Fibroblast of skin of abdomen (primary cell): ENCODE results near the gene WDR45B. TPM values are rescaled to one million over a fixed set of nuclear protein-coding genes. Genes with fewer than 3 reads are reported as not detected.

Experiments
- DNase-seq: peaks from one replicate; pipeline ENCODE4 v3.0.0-alpha.2; 2013
- polyA plus RNA-seq, 2 experiments: library from polyadenylated mRNA; unstranded; fragments of 120-200 nt; gene quantifications; one replicate each; pipeline ENCODE4 v1.2.1, GENCODE V29; 2013; ENCODE audit not compliant: insufficient read length in 2 of 2

WDR45B gene
- polyA plus RNA-seq (2013, experiment 1 of 2; ENCODE audit: insufficient read length) = 82.3 TPM
- 82.8 TPM for polyA plus RNA-seq (2013, experiment 2 of 2; ENCODE audit: insufficient read length)

DNA sequence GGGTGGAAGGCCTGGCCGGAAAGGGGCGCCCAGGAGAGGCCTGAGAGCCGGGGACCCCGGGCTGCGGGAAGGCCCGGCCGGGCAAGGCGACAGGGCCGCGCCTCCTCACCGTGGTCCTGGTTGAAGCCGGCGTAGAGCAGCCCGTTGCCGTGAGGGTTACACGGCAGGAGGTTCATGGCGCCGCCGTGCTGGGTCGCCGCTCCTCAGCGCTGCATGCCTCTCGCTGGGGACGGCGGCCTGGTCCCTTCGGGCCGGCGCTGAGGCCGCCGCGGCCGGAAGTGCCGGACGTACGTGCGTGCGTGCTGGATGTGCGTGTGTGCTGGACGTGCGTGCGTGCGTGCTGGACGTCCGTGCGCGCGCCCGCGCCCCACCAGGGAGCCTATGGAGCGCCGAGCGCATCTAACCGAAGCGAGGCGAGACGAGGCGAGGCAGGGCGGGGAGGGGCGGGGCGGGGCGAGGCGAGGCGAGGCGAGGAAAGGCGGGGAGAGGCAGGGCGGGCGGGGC, at the start of gene WDR45B:
TSS of gene WDR45B (minus strand) at position 280 of the 504 bp plus-strand sequence. CDS start at position 176, 104 bp downstream.
- DNase-seq = peak; percentile 98

DNA sequence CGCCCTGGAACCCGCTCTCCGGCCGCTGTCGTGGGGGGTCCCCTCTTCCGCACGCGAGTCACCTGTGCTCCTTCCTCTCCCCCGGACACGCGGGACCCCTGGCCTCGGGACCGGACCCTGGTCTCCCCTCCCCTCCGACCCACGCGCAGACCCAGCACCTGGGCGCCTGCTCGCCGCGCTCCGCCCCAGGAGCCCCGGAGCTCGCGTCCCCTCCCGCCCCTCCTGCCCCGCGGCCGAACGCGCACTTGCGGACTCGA, 49.5 kb upstream of the WDR45B start:
- DNase-seq = no peak

DNA sequence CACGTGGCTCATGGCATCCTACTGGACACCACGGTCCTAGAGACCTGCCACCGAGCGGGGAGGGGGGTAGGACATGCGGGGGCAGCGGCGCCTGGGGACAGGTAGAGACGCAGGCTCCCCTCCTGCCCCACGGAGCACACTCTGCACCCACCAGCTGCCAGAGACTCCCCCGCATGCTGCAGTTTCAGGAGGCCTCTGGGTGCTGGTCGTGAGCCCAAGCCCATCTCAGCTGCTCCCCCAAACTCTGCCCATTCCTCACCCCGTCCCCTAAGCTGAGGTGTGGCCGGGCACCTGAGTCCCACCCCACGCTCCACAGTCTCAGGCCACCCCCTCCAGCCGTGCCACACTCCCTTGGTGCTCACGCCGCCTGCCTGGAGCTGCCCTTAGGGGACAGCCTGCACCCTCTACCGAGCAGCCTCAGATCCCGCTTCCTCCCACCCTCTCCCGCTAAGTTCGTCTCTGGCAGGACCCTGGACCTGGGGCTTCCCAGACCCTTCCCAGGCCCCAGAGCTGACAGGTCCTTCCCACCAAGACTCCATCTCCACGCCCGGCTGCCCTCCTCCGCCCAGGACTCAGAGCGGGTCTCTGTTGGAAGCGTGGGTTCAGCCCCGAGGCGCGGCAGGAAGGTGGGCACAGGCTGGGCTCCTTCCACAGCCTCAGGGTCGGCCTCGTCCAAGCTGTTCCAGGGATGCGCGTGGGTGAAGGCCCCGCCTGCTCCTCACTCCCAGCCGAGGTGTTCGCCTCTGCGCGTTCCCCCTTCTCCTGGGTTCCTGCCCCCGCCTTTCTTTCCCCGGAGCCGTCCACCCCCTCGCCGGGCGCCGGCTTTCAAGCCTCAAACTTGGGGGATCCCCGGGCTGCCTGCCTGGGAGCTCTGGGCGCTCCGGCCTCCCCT, 48.9 kb upstream of the WDR45B start:
- no peak for DNase-seq

DNA sequence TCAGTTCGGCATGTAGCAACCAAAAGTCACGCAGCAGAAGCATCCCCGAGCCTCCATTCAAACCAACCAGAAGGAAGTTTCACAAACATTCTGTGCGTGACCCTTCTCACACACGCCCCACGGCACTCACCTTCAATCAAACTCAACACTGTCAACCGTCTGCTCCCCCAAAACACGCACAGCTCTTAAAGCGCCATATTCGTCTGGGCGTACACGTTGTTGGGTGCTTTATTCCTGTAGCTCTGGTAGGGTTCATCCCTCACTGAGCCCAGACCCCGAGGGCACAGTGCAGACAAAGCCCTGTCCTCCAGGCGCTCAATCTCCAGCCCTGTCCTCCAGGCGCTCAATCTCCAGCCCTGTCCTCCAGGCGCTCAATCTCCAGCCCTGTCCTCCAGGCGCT, 48.0 kb upstream of the WDR45B start:
- DNase-seq = no peak

DNA sequence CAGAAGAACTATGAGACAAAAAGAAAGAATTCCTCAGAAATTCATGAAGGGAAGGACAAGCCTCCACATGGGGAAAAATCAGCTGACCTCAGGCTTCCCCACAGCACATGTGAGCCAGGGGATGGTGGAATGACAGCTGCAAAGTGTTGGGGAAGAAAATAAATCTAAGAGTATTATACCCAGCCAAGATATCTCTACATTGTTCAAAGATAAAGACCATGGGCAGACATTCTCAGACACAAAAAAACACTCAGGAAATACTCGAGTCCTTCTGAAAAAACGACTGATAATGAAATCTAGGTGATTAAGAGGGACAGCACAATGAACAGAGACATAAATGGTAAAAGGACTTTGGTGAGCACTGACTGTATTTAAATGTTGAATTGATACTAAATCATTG, 46.4 kb upstream of the WDR45B start:
- no peak for DNase-seq

DNA sequence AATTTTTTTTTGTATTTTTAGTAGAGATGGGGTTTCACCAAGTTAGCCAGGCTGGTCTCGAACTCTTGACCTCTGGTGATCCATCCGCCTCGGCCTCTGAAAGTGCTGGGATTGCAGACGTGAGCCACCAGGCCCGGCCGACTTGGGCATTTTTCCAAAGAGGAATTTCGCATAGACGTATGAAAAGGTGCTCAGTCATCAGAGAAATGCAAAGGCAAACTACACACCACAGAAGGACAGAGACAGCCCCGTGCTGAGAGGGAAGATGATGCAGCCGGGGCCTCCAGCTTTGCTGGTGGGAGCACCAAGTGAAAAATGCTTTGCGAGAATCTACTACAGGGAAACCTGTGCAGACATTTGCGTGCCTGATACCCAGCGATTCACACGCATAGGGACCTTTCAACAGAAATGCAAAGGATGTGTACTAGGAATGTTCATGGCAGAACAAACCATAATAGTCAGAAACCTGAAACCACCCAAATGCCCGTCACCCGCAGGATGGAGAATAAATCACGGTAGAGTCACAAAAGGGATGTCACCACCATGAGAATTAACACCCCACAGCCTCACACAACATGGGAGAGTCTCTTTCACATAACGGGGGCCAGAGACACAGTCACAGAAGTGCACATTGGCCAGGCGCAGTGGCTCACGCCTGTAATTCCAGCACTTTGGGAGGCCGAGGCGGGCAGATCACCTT, 45.1 kb upstream of the WDR45B start:
- no peak for DNase-seq

DNA sequence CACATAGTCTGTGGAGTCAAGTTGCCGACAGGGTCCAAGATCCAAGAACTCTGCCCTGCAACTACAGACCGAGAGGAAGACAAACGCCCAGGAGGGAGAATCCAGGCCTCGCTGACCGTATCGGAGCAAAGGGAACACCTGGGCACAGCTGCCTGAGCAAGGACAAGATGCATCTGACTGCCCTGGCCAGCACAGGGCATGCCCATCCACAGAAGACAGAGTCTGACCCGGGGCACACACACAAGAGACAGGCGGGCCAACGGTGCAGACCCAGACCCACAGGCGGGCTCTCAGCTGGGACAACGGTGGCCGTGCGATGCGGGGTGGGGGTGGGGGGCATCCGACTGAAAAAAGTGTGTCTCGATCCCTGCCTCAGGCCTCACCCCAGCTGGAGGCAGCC, 44.0 kb upstream of the WDR45B start:
- no peak for DNase-seq

DNA sequence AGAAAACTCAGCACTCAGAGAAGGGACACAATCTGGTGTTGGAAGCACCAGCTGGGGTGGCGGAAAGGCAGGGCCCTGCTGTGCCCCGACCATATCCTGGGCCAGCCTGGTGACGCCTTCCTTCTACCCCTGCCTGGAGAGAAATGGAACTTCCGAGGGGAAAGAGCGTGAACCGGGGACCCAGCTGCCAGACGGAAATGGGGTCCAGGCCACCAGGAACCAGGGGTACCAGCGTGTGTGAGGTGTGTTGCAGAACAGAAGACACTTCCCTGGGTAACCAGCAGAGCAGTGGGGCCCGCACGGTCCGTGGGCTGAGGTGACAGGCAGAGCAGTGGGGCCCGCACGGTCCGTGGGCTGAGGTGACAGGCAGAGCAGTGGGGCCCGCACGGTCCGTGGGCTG, 43.5 kb upstream of the WDR45B start:
- DNase-seq = no peak

DNA sequence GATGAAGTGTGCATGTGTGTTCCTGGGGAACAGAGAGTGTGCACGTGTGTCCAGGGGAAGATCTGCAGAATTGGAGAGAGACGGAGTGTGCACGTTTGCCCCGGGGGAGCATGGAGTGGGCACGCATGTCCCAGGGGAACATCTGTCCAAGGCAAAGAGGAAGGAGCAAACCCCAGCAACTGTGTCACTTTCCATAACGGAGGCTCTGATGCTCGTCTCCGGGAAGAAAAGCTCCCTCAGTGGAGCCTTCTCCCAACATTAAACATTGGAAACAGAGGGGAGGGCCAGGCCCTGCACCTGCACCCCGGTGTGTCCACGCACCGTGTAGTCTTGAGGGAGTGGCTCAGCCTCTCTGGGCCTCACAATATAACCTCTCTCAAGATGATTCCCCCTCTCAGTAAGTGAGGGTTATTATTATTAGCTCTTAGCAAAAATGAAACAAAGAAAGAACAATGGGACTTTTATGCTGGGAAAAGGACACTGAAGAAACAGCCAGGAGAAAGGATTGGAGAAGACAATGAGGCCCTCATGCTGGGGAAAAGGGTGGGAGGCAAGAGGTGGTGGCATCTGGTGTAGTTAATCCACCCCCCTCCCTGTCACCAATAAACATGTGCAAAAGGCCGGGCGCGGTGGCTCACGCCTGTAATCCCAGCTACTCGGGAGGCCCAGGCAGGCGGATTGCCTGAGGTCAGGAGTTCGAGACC, 42.7 kb upstream of the WDR45B start:
- DNase-seq = no peak

DNA sequence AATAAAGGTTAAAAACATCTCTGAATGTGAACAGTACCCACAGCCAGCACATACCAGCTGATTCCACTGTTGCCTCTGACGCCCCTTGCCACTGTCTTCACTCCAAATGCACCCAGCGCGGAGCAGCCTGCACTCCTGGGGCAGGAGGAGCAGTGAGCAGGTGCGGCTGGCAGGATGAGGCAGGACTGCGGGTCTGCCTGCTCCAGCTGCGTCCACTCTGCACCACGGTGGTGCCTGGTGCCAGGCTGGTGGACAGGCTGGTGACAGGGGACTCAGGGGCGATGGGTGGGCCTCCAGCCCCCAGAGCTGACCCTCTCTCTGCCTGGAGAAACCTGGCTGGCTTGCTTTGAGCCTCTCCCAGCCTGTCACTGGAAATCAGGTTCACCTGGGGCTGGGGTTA, 40.8 kb upstream of the WDR45B start:
- DNase-seq = no peak

DNA sequence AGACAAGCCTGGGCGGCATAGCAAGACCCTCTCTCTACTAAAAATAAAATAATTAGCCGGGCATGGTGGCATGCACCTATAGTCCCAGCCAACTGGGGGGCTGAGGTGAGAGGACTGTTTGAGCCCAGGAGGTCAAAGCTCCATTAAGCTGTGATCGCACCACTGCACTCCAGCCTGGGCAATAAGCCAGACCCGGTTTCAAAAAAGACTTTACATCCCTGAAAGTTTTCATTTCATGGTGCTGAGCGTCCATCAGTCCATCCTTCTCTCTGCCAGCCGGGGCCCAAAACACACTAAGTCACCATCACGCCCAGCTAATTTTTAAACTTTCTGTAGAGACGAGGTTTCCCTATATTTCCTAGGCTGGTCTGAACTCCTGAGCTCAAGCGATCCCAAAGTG, 39.6 kb upstream of the WDR45B start:
- no peak for DNase-seq

DNA sequence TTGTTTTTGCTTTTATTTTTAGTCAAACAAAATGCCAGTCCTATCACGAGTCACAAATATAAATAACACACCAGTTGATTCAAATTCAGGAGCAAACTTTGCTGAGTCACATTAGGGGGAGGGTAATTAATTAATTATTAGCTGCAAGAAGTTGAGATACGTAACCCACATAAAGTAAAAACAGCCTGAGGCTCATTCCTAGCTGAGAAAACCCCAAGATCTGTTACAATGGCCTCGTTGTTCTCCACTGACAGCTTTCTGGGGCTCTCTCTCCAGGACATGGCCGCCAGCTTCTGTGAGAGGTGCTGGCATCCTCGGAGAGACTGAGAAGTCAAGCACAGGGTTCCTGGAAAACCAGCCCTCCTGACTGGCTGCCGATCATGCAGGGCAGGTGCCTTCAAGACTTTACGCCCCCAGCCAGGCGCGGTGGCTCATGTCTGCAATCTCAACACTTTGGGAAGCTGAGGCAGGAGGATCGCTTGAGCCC, 39.2 kb upstream of the WDR45B start:
- DNase-seq = no peak

DNA sequence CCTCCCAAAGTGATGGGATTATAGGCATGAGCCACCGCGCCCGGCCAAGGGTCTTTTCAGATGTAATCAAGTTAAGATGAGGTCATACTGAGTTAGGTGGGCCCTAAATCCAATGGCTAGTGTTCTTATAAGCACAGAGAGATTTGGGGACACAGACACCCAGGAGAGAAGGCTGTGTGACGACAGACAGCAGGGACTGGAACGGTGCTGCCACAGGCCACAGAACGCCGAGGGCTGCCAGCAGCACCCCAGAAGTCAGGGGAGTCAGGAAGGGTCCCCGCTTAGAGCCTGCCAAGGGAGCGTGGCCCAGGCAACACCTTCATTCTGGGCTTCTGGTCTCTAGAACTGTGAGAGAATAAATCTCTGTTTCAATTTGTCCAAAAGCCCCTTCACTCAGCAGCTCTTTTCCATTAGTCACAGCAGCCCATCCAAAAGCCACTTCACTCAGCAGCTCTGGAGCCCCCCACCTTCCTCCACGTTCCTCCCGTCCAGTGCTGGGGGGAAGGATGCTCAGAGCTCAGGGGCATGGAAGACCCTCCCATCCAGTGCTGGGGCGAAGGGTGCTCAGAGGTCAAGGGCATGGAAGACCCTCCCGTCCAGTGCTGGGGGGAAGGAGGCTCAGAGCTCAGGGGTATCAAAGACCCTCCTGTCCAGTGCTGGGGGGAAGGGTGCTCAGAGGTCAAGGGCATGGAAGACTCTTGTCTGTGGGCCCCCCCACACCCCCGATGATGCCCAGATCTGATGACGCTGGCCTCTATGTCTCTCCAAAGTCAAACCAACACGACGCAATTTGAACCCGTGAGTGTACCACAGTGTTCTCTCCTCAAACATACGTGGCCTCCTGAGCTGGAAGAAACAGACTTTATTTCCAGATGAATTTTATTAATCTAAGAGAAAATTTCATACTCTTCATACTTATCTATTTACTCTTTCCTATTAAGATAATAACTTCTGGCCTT, 38.4 kb upstream of the WDR45B start:
- DNase-seq = no peak

DNA sequence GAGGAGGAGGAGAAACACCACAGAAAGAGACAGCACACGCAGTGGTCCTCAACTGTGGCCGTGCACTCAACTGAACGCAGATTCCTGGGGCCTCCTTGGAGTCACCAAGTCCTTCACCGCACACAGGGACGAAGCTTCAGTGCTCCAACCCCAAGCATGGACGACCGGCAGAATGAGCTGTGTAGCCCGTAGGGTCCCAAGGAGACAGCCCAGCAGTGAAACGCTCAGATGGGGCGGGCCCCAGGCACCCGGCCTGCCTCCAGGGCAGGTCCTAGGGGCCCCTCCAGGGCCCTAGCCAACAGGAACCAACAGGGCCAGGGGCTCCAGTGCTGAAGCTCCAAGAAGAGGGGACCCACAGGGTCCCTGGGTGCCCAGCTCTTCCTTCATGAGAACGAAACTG, 37.0 kb upstream of the WDR45B start:
- DNase-seq = no peak

DNA sequence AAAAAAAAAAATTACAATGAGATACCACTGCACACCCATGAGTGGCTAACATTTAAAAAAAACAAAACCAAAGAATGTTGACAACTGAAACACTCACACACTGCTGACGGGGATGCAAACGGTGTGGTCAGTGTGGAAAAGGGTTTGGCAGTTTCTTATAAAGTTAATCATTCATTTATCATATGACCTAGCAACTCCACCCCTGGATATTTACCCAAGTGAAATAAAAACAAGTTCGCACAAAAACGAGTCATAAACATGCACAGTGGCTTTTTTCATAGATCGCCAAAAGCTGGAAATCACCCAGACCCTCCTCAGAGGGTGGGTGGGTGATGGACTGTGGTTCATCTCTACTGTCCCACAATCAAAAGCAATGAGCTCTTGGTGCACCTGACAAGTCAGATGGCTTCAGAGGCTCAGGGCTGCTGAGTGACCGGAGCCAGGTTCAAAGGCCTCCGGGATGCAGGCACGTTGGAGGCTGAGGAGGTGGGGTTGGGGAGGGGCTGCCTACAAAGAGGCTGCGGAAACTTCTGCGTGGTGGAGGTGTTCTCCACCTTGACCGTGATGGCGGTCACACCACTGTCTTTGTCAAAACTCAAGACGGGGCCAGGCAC, 36.1 kb upstream of the WDR45B start:
- DNase-seq = no peak

DNA sequence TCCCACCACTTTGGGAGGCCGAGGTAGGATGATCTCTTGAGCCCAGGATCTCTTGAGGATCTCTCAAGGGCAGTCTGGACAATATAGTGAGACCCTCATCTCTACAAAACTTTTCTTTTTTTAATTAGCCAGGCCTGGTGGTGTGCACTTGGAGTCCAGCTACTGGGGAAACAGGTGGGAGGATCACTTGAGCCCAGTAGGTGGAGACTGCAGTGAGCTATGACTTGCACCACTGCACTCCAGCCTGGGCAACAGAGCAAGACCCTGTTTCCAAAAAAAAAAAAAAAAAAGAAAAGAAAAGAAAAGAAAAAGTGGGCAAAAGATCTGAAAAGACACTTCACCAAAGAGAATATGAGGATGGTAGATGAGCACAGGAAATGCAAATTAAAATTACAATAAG, 35.3 kb upstream of the WDR45B start:
- no peak for DNase-seq

DNA sequence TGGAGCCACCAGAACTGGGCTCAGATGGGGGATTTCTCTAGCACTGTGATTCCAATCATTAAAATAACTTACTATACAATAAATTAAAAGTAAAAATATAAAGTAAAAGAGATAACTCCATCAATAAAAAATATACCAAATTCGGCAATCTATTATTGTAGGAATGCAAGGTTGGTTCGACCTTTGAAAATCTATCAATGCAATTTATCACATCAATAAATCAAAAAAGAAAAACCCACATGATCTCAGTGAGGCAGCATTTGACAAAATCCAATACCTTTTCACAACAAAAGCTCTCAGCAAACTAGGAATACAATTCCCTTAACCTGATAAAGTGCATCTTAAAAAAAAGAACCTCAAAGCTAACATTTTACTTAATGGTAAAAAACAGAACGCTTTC, 33.3 kb upstream of the WDR45B start:
- no peak for DNase-seq

DNA sequence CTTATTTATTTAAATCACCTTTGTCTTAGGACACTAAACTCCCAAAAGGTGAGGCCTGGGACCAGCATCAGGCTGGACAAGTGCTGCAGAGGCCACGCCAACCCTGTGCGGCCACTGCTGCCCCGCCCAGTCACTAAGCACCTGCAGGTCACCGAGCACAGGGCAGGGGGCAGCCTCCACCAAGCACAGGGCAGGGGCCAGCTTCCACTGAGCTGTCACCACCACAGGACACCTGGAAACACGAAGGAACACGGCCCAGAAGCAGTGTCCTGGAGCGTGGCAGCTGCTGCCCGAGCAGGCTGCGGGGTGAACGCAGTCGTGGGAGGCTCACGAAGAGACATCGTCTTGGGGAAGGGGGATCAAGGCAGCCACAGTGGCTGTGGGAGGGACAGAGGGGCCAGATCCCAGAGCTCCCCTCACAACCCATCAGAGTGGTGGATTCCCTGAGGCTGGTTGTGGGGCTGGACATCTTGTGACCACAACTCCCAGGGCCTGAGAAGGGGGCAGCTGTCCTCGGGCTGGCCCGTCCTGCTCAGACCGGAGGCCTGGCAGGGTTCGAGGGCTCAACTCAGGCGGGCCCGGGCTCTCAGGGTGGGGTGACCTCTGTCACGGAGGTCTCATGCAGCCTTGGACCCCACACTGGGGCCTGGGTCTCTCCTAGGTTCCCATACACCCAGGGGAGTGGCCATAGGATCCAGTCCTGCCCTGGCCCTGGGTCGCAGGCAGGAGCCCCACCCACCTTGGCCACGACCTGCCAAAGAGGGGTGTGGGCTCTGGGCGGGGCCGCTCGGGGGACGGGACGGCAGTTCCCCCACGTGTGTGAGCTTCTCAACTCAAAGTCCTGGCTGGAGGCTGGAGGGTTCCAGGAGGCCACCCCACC, 31.6 kb upstream of the WDR45B start:
- DNase-seq = no peak

DNA sequence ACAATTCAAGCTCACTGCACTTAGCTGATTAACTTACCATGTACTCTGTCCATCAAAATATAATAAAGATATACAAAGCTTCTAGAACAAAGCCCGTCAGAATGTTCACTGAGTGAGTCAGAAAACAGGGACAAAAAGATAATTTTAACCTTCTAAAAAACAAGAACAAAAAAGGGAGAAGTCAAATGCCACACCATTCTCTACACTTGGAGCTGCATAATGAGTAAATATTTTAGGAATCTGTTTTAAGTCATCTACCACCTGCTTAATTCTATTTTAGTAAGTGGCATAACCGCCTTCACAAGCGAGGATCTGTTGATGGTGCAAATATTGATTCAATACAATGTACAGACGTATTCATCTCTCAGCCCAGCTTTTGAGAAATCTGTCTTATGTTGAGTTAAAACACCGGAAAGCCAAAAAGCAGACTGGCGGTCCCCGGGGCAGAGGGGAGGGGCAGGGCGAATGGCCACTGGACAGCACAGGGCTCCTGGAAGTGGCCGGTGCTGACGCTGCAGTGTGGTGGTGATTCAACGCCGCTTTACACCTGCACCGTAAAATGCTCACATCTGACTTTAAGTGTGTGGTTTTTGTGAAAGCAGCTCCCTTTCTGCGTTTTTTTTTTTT, 30.1 kb upstream of the WDR45B start:
- DNase-seq = no peak

DNA sequence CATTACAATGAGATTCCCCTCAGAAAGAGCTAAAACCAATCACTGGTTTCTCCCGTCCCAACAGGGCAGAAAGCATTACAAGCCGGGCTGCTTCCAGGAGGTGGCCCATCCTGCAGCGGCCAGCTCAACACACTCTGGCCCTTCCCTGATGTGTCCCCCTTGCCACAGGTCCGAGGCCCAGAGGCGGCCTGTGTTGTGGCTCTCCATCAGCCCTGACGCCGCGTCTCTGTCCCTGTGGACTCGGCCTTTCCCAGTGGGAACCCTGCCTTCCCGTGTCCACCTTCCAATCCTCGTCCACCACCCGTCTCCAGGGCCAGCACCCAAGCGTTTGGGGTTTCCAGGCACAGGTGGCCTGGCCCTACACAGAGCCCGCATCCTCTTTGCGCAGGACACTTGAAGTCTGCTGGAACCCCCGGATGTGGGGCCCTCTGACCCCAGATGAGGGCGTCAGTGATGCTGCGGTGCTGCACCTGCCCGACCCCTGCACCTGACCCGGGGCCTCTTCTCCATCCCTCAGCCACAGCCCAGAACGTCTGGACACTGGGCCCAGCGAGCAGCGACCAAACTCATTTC, 29.2 kb upstream of the WDR45B start:
- no peak for DNase-seq
